NCI-H146 treated with DMSO at 0.1 percent for 48 hours (cell line): ENCODE results near the gene PHLDA1.
"Not testable (repeated sequence)": the region's sequence is repeated elsewhere in the genome, so short reads cannot be mapped to it uniquely, and the experiment has no call there.

Source experiments
- DNase-seq: peaks from one replicate; lab custom pipeline; 2025; ENCODE audit not compliant: unreplicated experiment; lab: John Stamatoyannopoulos, UW

The PHLDA1 gene

GRCh38 chr12:75987709-75988108 lies 43.9 kb downstream of the PHLDA1 start:
- DNase-seq, result not testable (repeated sequence)

- DNase-seq, result peak; percentile 60
Measured at GRCh38 chr12:75986001-75986746, 45.4 kb downstream of the PHLDA1 start.

GRCh38 chr12:75985566-75985965 lies 46.0 kb downstream of the PHLDA1 start:
- no peak for DNase-seq

- no peak for DNase-seq
Measured at GRCh38 chr12:75984577-75985182, 46.9 kb downstream of the PHLDA1 start.

- DNase-seq, result not testable (repeated sequence)
Measured at GRCh38 chr12:75983851-75984250, 47.7 kb downstream of the PHLDA1 start.

GRCh38 chr12:75982979-75983660 lies 48.5 kb downstream of the PHLDA1 start:
- DNase-seq, result no peak

- no peak for DNase-seq
Measured at GRCh38 chr12:75982169-75982564, 49.4 kb downstream of the PHLDA1 start.

GRCh38 chr12:75981247-75982168 lies 50.1 kb downstream of the PHLDA1 start:
- DNase-seq, result no peak

- no peak for DNase-seq
Measured at GRCh38 chr12:75979181-75979580, 52.4 kb downstream of the PHLDA1 start.

- DNase-seq, result no peak
Measured at GRCh38 chr12:75978677-75979076, 52.9 kb downstream of the PHLDA1 start.

GRCh38 chr12:75977952-75978671 lies 53.5 kb downstream of the PHLDA1 start:
- peak; percentile 32 for DNase-seq

- DNase-seq, result no peak
Measured at GRCh38 chr12:75977590-75977951, 54.0 kb downstream of the PHLDA1 start.

- DNase-seq, result no peak
Measured at GRCh38 chr12:75976913-75977312, 54.7 kb downstream of the PHLDA1 start.

- no peak for DNase-seq
Measured at GRCh38 chr12:75976113-75976512, 55.5 kb downstream of the PHLDA1 start.

GRCh38 chr12:75975702-75976101 lies 55.9 kb downstream of the PHLDA1 start:
- no peak for DNase-seq
